ENCODE measurements around the gene ZC3H6. TPM values are rescaled to one million over a fixed set of nuclear protein-coding genes. Genes with fewer than 3 reads are reported as not detected.
A peak's percentile ranks its signal among the peaks of the same experiment; 100 is the strongest.

Gene ZC3H6
- total and polyA plus RNA-seq, 2 of the 13 experiments (the other 11 are each of a cell fraction or from before 2014, with no cell fraction given) = 0.71 to 0.93 TPM

GRCh38 chr2:112254466-112255240, 20.7 kb upstream of the ZC3H6 start, which contains the start of gene ZC3H8 (continued):
- no peak for TF ChIP-seq SNAPC2 (CRISPR knock-in tag; IDR thresholded peaks at IDR 0.05)
- peak; percentile 67; the same call in 1 of the 2 replicates for TF ChIP-seq THRA (CRISPR knock-in tag; IDR thresholded peaks at IDR 0.05; ENCODE audit: borderline replicate concordance)
- TF ChIP-seq ZSCAN20 (CRISPR knock-in tag; IDR thresholded peaks at IDR 0.05; ENCODE audit: borderline replicate concordance) = peak; percentile 96; the same call in 1 of the 2 replicates
- no peak; the same call in 1 of the 2 replicates for TF ChIP-seq ZMYM2 (CRISPR knock-in tag; IDR thresholded peaks at IDR 0.05)
- no peak for TF ChIP-seq SETDB1 (CRISPR knock-in tag; IDR thresholded peaks at IDR 0.05; ENCODE audit: borderline replicate concordance)
- no peak for TF ChIP-seq ATF1 (CRISPR knock-in tag; IDR thresholded peaks at IDR 0.05)
- TF ChIP-seq RBFOX2 (IDR thresholded peaks at IDR 0.05; ENCODE audit: low read depth, low read length) = peak; percentile 92
- peak; percentile 93; the same call in 1 of the 2 replicates for TF ChIP-seq ZNF276 (CRISPR knock-in tag; IDR thresholded peaks at IDR 0.05; ENCODE audit: low read depth)
- TF ChIP-seq ZNF737 (CRISPR knock-in tag; IDR thresholded peaks at IDR 0.05; ENCODE audit: borderline replicate concordance) = 0 out of 2 replicates have a peak, but pooled peaks have one; percentile 52
- TF ChIP-seq FOXP1 (IDR thresholded peaks at IDR 0.05) = no peak
- TF ChIP-seq FOXP1 (CRISPR knock-in tag; IDR thresholded peaks at IDR 0.05) = no peak
- no peak for TF ChIP-seq MBD4 (IDR thresholded peaks at IDR 0.05; ENCODE audit: borderline replicate concordance, low read length)
- peak; percentile 87 for TF ChIP-seq THAP9 (CRISPR knock-in tag; IDR thresholded peaks at IDR 0.05; ENCODE audit: borderline replicate concordance)
- TF ChIP-seq ZNF550 (CRISPR knock-in tag; IDR thresholded peaks at IDR 0.05; ENCODE audit: borderline replicate concordance) = 0 out of 2 replicates have a peak, but pooled peaks have one; percentile 72
- TF ChIP-seq ATF7 (IDR thresholded peaks at IDR 0.05) = no peak
- TF ChIP-seq ATF7 (CRISPR knock-in tag; IDR thresholded peaks at IDR 0.05) = 0 out of 2 replicates have a peak, but pooled peaks have one; percentile 74
- TF ChIP-seq PREB (CRISPR knock-in tag; IDR thresholded peaks at IDR 0.05) = 0 out of 2 replicates have a peak, but pooled peaks have one; percentile 77
- TF ChIP-seq ELK4 (CRISPR knock-in tag; IDR thresholded peaks at IDR 0.05; ENCODE audit: borderline replicate concordance) = peak; percentile 77; the same call in 1 of the 2 replicates
- peak; percentile 84 for TF ChIP-seq ZEB1 (IDR thresholded peaks at IDR 0.05; ENCODE audit: insufficient replicate concordance, low read depth)
- TF ChIP-seq FLYWCH1 (CRISPR knock-in tag; IDR thresholded peaks at IDR 0.05) = peak; percentile 88; the same call in 1 of the 2 replicates
- peak; percentile 93; the same call in 1 of the 2 replicates for TF ChIP-seq NKX3-1 (CRISPR knock-in tag; IDR thresholded peaks at IDR 0.05)
